Activated CD4-positive, alpha-beta T cell treated with anti-CD3 and anti-CD28 coated beads for 48 hours (primary cell): ENCODE measurements around the gene SLX4.

Experiments used
- DNase-seq: peaks from one replicate; pipeline ENCODE4 v3.0.0-alpha.2; 2020

The SLX4 gene

GRCh38 chr16:3599121-3599520, 12.3 kb downstream of the SLX4 start:
- no peak for DNase-seq

- no peak for DNase-seq
Measured at GRCh38 chr16:3598236-3598635, 13.2 kb downstream of the SLX4 start.

GRCh38 chr16:3597676-3598075, 13.7 kb downstream of the SLX4 start:
- DNase-seq: no peak

- no peak for DNase-seq
Measured at GRCh38 chr16:3597226-3597625, 14.2 kb downstream of the SLX4 start.

DNA sequence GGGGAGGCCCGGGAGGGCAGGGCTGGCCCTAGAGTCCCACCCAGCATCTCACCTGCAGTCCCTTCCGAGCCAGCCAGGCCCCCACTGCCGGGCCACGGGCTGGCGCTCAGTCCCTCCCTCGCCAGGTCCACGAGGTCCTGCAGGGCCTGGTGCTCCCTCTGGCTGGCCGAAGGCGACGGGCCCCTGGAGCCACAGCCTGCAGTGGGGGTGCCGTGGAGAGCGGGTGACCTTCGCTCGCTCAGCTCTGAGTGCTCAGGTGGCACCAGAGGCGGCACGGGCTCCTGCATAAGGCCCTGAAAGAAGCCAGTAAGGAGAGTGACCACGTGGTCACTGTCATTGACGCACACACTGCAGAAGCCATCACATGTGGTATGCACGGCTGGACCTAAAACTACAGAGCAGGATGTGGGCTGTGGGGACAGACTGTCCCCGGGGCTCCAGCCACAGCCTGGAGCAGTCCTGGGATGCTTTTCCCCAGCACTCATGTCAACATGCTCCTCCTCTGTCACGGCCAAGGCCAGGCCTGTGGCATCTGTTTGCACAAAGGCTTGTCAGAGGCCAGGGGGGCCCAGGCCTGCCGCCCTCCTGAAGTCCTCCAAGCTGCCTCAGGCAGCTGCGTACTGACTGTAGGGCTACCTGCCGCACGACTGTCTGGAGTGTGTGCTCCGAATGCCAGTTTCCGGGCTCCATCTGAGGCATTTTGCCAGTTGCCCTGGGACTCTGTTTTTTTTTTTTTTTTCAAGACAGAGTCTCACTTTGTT, 15.1 kb downstream of the SLX4 start:
- no peak for DNase-seq

DNA sequence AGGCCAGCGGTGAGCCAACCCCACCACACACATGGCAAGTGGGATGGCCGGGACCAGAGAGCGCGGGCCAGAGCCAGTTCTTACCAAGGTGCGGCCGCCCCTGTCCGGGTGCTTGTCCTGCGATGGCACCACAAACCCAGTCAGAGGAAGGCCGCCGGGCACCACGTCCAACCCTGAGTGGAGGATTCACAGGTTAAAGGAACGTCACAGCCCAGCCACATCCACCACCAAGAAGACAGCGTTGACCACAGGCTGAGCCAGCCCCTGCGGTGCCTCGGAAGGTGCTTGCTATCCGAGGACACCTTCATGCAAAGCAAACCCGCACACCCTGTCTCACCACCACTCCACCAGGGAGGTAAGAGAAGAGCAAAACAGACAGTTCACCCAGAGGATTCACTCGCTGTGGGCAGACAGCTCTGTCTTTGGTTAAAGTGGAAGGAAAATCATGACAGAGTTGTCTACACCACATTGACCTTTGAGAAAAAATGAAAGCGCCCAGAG, 15.8 kb downstream of the SLX4 start:
- no peak for DNase-seq

DNA sequence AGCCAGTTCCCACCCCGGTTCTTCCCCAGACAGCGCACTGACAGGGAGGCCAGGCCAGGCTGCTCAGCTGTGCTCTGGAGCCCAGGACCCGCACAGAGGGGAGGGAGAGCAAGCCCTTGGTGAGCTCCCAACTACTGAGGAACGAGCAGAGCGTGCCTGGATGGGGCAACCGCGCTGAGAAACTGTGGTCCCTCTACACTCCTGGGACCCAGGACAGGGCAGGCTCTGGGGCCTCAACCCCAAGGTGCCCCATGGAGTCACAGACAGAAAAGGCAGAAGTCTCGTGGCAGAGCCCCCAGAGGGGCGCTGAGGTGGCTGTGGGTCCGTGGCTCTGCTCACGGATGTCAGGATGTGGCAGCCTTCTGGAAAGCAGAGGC, 16.3 kb downstream of the SLX4 start:
- DNase-seq: no peak

DNA sequence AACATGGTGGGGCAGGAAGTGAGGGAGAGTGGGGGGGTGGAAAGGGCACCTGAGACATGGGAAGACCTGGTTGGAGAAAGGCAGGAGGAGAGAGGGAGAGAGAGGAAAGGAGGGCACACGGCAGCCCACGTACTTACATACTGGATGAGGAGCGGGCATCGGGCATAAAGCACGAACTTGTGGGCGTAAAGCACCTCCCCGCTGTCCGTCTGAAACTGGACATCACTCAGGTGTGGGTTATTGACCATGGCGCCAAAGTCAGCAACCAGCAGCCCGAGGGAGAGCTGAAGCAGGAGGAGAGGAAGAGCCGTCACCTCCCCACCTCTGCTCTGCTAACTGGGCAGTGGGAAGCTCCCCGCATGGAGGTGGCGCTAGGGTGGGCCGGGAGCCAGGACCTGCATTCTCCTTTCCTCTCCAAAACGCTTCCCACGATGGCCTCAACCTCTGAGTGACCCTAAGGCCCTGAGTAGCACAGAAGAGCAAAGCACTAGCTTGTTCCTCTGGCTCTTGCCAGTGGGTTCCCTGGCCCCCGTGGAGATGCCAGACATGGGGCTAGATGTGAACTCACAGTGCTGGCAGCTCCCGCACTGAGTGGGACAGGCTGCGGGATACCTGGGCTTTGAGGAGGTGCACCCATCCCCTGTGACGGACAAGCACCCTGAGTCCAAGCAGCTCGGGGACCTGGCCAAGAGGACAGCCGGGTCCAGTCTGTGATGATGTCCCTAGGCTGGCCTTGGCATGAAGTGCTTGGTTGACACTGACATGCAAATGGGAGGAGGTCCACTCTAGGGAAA, 16.9 kb downstream of the SLX4 start:
- no peak for DNase-seq

GRCh38 chr16:3592559-3592958, 18.8 kb downstream of the SLX4 start:
- DNase-seq: no peak

DNA sequence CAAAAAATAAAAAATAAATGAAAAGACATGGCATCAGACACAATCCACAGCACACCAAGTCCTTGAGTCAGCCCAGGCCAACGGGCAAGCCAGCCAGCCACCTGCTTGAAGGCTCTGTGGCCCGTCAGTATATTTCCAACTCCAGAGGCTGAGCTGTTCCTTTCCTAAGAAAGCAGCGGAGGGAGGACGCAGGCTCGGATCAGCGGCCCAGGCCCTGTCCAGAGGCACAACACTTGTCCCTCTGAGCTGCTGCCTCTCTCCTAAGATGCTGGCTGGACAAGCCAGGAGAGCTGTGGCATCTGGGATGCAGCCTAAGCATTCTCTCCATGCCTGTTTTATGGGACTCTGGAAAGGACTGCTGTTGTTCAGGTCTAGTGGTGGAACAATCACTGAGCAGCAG, 19.4 kb downstream of the SLX4 start:
- no peak for DNase-seq

DNA sequence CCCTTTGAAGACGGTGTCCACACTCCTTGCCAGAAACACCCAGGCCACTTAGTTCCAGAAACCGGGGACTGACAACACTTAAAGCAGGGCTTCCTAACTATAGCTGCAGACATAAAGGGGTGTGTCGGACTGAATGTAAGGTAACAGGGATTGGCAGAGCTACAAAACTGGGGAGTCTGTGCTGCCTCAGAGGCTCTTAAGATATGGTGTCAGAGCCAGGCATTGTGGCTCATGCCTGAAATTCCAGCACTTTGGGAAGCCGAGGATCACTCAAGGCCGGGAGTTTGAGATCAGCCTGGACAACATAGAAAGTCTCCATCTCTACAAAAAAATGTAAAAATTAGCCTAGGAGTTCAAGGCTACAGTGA, 20.0 kb downstream of the SLX4 start:
- no peak for DNase-seq

- no peak for DNase-seq
Measured at GRCh38 chr16:3590736-3591435, 20.5 kb downstream of the SLX4 start.

DNA sequence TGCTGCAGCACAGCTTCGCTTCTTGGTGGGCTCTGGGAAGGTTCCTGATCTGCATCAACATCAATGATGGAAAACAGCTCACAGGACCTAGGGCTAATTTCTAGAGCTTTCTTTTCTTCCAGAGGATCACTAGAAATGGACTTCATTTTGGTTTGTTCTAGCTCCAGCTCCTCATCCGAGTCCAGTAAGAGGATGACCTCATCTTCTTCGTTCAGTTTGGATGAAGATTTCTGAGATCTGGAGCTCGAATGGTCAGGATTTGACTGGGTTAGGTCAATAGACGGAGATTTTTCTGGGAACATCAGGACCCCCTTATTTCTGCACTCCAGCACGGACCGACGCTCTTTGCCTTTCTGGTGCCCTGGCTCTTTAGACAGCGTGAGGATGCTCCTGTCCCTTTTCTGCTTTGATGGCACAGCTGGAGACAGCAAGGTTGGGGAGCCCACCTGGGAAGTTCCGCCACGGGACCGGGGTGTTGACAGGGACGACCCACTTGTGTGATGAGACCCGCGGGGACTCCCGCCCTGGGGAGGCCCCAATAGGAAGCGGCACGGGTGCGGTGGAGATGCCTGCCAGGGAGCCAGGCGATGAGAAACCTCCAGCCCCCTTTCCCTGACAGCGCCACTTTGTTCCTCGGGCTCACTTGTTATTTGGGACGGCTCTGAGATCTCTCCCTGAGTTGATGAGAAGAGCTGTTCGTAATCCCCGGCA, 21.3 kb downstream of the SLX4 start:
- DNase-seq: no peak

- no peak for DNase-seq
Measured at GRCh38 chr16:3589441-3589921, 21.9 kb downstream of the SLX4 start.

GRCh38 chr16:3589001-3589400, 22.4 kb downstream of the SLX4 start:
- DNase-seq: no peak

DNA sequence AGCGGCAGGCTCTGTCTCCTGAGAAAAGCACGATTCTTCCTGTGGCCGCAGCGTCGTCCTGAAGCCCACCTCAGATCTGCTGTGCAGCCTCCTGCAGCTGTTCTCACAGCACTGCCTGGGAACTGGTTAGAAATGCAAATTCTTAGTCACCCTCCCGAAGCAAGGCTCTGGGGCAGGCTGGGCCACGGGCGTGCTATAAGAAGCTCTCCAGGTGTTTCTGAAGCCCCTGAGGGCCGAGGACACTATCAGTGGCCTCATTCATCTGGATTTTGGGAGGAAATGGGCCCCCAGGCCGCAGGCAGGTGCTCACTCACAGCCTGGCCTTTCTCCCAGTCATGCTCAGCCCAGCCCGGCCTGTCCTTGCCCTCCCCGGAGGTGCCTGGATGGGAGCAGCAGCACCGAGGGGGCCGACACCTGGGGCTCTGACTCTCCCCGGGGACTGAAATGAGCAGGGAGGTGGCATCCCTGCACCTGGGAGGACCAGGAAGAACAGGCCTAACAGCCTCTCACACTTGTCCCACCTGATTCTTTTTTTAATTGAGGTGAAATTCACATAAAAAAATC, 23.8 kb downstream of the SLX4 start:
- DNase-seq: no peak

GRCh38 chr16:3584412-3584811, 27.0 kb downstream of the SLX4 start:
- DNase-seq: no peak

- DNase-seq: no peak
Measured at GRCh38 chr16:3583303-3584038, 27.9 kb downstream of the SLX4 start.

DNA sequence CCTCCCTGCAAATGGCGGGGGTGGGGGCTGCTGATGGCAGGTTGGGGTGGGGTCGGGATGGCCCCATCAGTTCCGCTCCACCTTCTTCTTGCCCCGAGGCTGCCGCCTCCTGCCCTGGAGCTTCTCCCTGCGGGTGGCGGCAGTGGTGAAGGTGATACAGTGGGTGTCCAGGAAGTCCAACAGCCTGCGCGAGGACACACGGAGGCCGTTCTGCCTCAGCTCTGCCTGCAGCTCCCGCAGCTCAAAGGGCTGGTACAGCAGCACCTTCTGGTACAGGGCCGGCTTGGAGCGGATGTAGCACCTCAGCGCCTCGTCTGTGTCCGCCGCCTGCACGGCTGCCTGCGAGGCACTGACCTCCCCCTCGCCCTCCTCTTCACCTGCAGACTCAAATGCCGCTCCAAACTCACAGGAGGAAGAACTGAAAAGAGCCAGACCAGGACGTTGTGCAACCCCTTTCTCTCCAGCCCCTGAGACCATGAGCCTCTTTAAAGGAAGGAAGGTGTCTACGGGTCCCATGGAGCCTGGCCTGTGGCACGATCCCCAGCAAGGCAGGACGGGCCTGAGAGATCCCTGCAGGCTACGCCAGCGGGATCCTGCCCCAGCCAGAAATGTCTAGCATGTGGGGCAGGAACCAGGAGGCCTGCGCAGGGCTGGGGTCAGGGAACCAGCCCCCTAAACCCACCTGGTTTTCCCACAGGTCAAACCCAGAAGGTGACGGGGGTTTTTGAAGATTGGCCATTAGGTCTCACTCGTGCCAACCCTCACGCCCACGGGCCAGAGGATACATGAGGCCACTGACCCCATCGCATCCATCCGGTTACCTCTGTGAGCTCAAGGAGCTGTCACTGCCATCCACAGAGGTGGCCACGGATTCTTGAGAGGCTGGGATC, 28.9 kb downstream of the SLX4 start:
- no peak for DNase-seq

GRCh38 chr16:3581392-3581791, 30.0 kb downstream of the SLX4 start:
- DNase-seq: no peak

DNA sequence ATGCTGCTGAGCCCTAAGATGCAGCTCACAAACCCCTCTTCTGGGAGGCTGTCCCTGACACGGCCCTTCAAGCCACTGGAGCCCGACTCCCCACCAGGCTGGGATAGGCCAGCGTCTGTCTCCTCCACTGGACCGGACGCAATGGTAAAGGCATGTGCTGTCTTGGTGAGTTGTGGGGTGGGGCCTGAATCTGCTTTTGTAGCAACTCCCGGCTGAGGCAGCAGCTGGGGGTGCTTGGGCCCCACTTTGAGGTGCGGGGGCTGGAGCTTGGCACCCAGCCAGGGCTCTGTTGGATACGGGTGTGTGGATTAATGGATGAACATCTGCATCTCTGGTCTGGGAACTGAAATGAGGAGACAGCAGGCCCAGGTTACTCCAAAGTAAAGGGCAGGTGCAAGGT, 30.7 kb downstream of the SLX4 start:
- DNase-seq: no peak
